NOMO-1 treated with DMSO at 0.1 percent for 48 hours (cell line): Measurements from ENCODE around the gene TPK1.
"Not testable (repeated sequence)": the region's sequence is repeated elsewhere in the genome, so short reads cannot be mapped to it uniquely, and the experiment has no call there.

ENCODE experiments used
- DNase-seq: peaks from one replicate; lab custom pipeline; 2025; ENCODE audit not compliant: unreplicated experiment; lab: John Stamatoyannopoulos, UW

Gene TPK1

DNA sequence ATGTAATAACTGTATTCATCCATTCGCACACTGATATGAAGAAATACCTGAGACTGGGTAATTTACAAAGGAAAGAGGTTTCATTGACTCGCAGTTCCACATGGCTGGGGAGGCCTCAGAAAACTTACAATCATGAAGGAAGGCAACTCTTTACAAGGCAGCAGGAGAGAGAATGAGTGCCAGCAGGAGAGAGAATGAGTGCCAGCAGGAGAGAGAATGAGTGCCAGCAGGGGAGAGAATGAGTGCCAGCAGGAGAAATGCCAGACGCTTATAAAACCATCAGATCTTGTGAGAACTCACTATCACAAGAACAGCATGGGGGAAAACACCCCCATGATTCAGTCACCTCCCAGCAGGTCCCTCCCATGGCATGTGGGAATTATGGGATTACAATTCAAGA lies 58.0 kb downstream of the TPK1 start:
- not testable (repeated sequence) for DNase-seq

DNA sequence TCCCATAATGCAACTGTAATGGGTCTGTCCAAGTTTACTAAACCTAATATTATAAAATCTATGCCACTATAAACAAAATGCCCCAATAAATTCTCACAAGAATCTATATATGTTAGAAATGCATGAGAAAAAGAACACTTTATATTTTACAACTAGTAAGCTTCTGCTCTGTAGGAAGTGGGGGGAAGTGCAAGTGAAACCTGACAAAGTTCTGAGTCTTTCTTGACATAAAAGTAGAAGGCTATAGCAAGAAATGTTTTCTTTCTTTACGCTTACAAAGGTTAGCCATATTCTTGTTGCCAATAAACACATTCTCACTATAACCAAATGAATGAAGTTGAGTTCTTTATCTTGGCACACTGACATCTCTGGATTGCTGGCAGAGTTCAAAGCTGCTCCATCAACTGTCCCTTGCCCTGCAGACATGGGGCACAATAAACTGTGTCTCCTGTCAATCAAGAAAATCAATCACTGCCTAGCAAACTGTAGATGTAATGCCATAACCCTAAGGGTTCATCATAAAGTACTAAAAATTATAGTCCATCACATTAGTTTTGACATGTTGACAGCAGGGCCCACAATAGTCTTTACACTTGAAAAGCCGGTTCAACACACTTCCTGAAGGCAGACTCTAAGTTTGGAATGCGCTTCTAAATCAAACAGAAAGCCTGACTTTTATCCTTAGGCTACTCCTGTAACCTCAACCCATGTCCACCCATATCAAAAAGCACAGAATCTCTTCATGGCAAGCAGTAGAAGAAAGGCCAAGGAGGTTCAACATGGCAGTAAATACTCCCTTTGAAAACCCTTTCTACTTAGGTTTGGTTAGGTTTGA lies 58.6 kb downstream of the TPK1 start:
- DNase-seq: no peak

DNA sequence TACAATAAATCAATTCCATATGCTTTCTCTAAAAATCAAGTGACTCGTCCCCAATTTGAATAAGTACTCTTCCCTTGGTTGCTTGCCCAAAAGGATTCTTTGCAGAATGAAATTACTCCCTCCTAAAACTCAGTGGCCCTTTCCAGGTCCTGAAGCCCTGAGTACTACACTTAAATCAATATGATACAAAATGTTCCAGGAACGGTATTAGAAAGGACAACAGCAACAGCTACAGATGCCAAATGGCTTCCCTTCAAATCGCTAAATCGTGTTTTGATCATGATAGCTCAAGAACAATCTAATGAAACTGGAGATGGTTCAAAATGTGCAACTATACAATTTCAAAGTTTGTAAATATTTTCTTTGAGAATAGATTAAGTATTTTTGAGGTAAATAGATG lies 59.4 kb downstream of the TPK1 start:
- no peak for DNase-seq

GRCh38 chr7:144775749-144776148 lies 60.1 kb downstream of the TPK1 start:
- DNase-seq: no peak

DNA sequence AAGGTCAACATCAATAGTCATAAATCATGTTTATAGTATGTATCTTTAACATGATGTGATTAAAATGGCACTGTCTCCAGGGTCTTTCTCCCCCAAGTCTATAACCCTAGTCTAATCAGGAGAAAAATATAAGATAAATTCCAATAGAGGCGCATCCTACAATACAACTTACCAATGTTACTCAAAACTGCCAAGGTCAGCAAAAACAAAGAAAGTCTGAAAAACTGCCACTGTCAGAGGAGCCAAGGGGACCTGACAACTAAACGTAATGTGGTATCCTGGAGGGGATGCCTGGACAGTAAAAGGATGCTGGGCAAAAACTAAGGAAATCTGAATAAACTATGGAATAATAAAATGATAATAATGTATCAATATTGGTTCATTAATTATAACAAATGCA lies 63.9 kb downstream of the TPK1 start:
- no peak for DNase-seq

DNA sequence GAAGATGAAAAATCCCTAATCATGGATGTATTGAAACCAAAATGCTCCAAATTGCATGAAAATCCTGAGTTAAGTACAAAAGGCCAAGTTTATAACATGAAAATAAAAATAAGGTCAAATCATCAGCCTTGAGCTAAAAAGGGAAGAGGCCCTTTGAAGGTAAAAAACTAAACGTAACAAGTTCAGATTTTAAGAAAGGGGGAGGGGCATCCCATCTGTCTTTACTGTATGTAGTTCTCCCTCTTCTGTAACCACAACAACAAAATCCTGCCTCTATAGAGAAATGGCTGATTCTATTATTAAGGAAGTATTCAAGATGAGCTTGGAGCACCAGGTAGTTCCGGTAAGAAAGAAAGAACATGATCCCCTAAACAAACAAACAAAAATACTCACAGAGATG lies 64.7 kb downstream of the TPK1 start:
- DNase-seq: no peak

DNA sequence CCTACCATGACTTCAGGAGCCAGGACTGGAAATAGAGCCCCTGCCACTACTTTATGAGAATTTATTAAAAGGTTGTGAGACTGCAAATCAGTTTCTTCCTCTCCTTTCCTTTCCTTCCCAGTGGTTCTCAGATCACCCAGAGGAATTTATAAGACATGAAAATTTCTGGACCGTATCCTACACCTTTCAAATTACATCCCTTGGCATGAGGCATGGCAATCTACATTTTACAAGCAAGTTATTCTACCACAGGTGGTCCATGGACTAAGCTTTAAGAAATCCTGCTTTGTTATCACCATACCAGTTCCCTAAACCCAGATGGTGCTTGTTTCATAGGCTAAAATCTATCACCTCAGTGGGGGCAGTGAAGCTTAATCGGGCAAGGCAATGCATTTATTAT lies 66.5 kb downstream of the TPK1 start:
- no peak for DNase-seq

GRCh38 chr7:144768633-144769032 lies 67.2 kb downstream of the TPK1 start:
- DNase-seq: no peak

DNA sequence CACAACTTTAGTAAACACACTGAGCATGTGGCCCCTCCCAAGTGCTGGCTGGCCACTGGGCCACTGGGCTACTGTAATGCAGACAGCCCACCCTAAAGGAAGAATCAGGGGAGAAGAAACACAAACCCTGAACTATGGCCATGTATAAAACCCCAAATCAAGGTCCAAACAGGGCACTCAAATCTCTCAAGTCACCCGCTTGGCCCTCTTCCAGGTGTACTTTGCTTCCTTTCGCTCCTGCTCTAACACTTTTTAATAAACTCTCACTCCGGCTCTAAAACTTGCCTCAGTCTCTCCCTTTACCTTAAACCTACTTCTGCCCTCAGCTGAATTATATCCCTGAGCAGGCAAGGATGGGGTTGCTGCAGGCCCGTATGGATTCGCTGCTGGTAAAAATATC lies 72.6 kb downstream of the TPK1 start:
- DNase-seq: no peak

GRCh38 chr7:144762853-144763252 lies 73.0 kb downstream of the TPK1 start:
- DNase-seq: no peak

DNA sequence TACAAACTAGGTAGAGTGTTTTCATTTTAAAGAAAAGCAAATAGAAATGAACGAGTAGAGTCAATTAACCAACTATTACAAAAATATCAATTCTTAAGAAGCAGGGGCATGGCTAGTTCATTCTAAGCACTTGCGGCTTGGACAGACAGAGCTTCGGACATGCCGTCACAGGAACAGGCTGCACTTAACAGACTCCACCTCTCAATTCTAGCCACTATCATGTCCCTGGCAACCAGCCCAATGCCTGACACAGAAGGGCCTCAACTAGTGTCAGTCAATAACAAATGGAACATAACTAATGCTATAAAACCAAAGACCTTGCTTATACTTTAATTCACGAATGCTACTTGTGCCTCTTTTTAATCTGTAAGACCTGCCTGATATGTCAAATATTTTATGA lies 74.4 kb downstream of the TPK1 start:
- DNase-seq: no peak

- DNase-seq: no peak
Observed at GRCh38 chr7:144759653-144760052, 76.2 kb downstream of the TPK1 start.

DNA sequence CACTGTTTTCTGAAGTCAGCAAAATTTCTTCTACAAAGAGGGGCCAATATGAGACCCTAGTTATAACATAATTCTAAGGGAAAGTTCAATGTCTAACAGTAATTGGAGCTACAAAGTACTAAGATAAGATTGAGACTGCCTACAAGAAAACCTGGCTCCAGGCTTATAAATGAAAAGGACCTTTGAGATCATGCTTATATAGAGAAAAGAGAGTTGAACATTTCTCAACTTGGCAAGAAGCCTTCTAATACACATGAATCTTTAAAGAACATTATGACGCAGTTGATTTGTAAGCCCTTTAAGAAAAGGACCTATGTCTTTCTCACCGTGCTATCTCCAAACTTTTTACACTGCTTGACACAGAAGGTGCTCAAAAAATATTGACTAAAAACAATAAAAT lies 87.9 kb downstream of the TPK1 start:
- DNase-seq: no peak

GRCh38 chr7:144738708-144739314 lies 97.0 kb downstream of the TPK1 start:
- DNase-seq: no peak

GRCh38 chr7:144738146-144738545 lies 97.7 kb downstream of the TPK1 start:
- no peak for DNase-seq

DNA sequence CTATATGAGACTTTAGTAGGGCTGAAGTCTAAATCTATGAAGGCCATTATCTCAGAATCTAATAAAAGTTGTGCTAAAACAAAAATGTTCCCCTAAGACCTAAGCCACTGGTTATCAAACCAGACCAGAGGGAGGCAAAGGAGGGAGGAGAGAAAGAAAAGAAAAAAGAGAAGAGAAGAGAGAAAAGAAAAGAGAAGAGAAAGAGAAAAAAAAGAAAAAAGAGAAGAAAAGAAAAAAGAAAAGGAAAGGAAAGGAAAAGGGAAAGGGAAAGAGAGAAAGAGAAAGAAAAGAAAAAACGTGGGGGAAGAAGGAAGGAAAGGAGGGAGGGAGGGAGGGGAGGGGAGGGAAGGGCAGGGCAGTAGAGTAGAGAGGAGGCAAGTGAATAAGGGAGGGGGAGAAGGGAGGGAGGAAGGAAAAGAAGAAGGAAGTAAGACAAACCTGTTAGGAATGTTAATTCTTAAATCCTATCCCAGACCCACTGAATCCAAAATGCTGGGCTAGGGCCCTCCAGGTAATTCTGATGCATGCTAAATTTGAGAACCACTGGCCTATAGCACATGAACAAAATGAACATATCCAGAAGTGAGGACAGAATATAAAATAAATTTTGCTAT lies 98.9 kb downstream of the TPK1 start:
- DNase-seq: no peak

DNA sequence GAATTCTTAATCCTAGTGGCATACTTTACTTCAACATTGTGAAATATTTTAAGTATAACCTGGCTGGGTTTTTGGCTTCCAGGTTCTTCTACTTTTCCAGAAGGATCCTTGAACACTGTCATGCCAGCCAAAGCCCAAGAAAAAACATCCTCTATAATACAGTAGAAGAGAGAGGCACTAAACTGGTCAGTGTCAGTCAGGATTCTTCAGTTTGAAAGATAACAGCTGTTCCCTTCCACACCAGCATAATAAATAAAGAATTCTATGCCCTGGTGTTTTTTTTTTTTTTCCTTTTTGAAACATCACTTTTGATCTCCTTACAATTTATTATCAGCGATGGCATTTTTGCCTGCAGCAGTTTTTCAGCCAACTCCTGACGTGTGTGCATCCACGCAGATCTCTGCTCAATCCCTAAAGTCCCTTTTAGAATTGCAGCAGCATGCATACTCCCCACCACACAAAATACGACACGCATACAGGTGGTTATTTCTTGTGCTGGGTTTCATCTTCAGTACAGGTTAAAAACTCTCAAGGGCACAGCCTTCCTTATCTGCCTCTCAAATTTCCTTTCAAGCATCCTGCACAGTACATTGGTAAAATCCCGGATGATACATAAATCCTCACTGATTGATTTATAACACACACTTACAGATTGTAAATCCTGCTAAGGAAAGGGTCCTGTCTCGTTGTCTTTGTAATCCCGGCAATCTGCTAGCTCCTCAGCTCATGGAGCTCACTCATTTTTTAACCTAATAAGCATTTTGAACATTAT lies 100.2 kb downstream of the TPK1 start:
- no peak for DNase-seq

- DNase-seq: no peak
Observed at GRCh38 chr7:144731661-144732351, 104.0 kb downstream of the TPK1 start.

GRCh38 chr7:144730224-144730623 lies 105.6 kb downstream of the TPK1 start:
- no peak for DNase-seq

DNA sequence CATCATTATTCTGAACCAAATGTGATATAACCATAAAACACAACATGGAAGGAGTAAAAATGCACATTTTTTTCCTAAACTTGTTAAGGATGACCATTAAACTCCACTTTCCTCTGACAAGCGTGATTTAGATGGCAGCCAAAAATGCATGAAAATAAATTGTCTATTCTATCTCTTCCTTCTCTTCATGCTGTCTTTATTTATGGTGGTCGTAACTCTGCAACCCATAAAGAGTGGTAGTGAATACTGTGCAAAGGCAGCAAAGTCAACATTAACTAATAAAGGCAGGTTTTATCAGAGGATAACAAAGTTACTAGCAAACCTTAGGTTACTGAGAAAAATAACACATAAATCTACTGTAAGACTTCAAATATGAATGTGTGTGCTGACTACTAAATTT lies 106.6 kb downstream of the TPK1 start:
- no peak for DNase-seq

DNA sequence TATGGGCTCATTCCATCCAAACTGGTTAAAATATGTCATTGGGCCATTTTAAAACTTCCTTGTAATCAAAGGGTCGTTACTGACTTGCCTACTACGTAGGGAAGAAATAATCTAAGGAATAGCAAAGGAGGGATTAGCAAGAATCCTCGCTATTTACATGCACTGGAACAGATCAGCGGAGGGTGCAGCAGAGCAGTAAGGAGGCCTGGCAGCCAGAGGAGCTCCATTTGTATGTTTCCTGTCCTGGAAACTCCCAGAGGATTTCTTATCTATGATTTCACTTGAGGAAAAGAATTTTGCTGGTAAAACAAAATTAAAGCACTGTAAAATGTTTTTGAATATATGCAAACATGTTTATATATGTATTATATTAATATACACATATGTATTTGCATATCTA lies 107.3 kb downstream of the TPK1 start:
- DNase-seq: no peak
